ENCODE measurements around the gene EYA2.

- TF ChIP-seq PATZ1 (CRISPR knock-in tag; IDR thresholded peaks at IDR 0.05; ENCODE audit: borderline replicate concordance) (no peak), ZFP3 (CRISPR knock-in tag; IDR thresholded peaks at IDR 0.05) (no peak), ARNTL (CRISPR knock-in tag; IDR thresholded peaks at IDR 0.05; ENCODE audit: borderline replicate concordance, low read depth) (no peak), GLIS3 (CRISPR knock-in tag; IDR thresholded peaks at IDR 0.05) (no peak), TOX (CRISPR knock-in tag; IDR thresholded peaks at IDR 0.05; ENCODE audit: borderline replicate concordance) (no peak), ZNF565 (CRISPR knock-in tag; conservative IDR thresholded peaks at IDR 0.05; ENCODE audit: low read depth) (no peak), ESRRG (CRISPR knock-in tag; IDR thresholded peaks at IDR 0.05) (no peak), RARB (CRISPR knock-in tag; IDR thresholded peaks at IDR 0.05) (no peak), ZFP30 (CRISPR knock-in tag; IDR thresholded peaks at IDR 0.05) (no peak), ZNF70 (CRISPR knock-in tag; IDR thresholded peaks at IDR 0.05) (no peak)
- TF ChIP-seq, protein P1, sequence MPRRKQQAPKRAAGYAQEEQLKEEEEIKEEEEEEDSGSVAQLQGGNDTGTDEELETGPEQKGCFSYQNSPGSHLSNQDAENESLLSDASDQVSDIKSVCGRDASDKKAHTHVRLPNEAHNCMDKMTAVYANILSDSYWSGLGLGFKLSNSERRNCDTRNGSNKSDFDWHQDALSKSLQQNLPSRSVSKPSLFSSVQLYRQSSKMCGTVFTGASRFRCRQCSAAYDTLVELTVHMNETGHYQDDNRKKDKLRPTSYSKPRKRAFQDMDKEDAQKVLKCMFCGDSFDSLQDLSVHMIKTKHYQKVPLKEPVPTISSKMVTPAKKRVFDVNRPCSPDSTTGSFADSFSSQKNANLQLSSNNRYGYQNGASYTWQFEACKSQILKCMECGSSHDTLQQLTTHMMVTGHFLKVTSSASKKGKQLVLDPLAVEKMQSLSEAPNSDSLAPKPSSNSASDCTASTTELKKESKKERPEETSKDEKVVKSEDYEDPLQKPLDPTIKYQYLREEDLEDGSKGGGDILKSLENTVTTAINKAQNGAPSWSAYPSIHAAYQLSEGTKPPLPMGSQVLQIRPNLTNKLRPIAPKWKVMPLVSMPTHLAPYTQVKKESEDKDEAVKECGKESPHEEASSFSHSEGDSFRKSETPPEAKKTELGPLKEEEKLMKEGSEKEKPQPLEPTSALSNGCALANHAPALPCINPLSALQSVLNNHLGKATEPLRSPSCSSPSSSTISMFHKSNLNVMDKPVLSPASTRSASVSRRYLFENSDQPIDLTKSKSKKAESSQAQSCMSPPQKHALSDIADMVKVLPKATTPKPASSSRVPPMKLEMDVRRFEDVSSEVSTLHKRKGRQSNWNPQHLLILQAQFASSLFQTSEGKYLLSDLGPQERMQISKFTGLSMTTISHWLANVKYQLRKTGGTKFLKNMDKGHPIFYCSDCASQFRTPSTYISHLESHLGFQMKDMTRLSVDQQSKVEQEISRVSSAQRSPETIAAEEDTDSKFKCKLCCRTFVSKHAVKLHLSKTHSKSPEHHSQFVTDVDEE (CRISPR knock-in tag; IDR thresholded peaks at IDR 0.05), result no peak
- TF ChIP-seq, protein P2, sequence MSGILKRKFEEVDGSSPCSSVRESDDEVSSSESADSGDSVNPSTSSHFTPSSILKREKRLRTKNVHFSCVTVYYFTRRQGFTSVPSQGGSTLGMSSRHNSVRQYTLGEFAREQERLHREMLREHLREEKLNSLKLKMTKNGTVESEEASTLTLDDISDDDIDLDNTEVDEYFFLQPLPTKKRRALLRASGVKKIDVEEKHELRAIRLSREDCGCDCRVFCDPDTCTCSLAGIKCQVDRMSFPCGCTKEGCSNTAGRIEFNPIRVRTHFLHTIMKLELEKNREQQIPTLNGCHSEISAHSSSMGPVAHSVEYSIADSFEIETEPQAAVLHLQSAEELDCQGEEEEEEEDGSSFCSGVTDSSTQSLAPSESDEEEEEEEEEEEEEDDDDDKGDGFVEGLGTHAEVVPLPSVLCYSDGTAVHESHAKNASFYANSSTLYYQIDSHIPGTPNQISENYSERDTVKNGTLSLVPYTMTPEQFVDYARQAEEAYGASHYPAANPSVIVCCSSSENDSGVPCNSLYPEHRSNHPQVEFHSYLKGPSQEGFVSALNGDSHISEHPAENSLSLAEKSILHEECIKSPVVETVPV (CRISPR knock-in tag; IDR thresholded peaks at IDR 0.05), result no peak
These were observed 259.4 kb downstream of the EYA2 start for GRCh38 chr20:47154089-47154488.

Data from SK-N-SH treated with all-trans-retinoic acid at 6 μM for 48 hours (cell line).